ENCODE data around the gene FLNB. TPM values are rescaled to one million over a fixed set of nuclear protein-coding genes. Genes with fewer than 3 reads are reported as not detected.

The FLNB gene
- total RNA-seq, 1 donor = 274 TPM

GRCh38 chr3:58204720-58205119 is 196.5 kb downstream of the FLNB start:
- H4K20me1 ChIP-seq (ENCODE audit: insufficient read depth, low read length) = no peaks in the 10 kb centered on the region
- H3K9me3 ChIP-seq (ENCODE audit: low read depth, low read length) = no peaks in the 10 kb centered on the region
- no peak overlapping the region for H3K27ac ChIP-seq (ENCODE audit: low read depth, low read length)
- H3K4me1 ChIP-seq (ENCODE audit: insufficient read depth, low read length) = peaks cover 10% of the 10 kb centered on the region
- no peak overlapping the region for H3K4me2 ChIP-seq (ENCODE audit: insufficient read depth, low read length)
- no peak for TF ChIP-seq CTCF (IDR thresholded peaks at IDR 0.05; ENCODE audit: extremely low read depth, low read depth, low read length)
- H3K27me3 ChIP-seq (ENCODE audit: insufficient read depth, low read length) = peaks cover under 1% of the 10 kb centered on the region
- H3K4me3 ChIP-seq (ENCODE audit: insufficient read depth, low read length) = no peak overlapping the region
- H3K36me3 ChIP-seq (ENCODE audit: insufficient read depth, low read length) = no peaks in the 10 kb centered on the region
- H3K79me2 ChIP-seq (ENCODE audit: insufficient read depth, low read length) = no peaks in the 10 kb centered on the region
- DNase-seq (ENCODE audit: insufficient read length, low spot score, missing footprints) = peak; percentile 22
- H2AFZ ChIP-seq (ENCODE audit: low read length) = no peak overlapping the region

- Histone ChIP-seq H3K9me3 (ENCODE audit: low read depth, low read length) (no peaks in the 10 kb centered on the region), H3K4me2 (ENCODE audit: insufficient read depth, low read length) (peak overlapping the region; percentile 68), H3K27me3 (ENCODE audit: insufficient read depth, low read length) (peaks cover 12% of the 10 kb centered on the region), H3K4me3 (ENCODE audit: insufficient read depth, low read length) (no peak overlapping the region), H4K20me1 (ENCODE audit: insufficient read depth, low read length) (no peaks in the 10 kb centered on the region), H3K79me2 (ENCODE audit: insufficient read depth, low read length) (no peaks in the 10 kb centered on the region), H3K4me1 (ENCODE audit: insufficient read depth, low read length) (peaks cover 10% of the 10 kb centered on the region), H3K27ac (ENCODE audit: low read depth, low read length) (no peak overlapping the region), H2AFZ (ENCODE audit: low read length) (peak overlapping the region; percentile 28), H3K36me3 (ENCODE audit: insufficient read depth, low read length) (no peaks in the 10 kb centered on the region)
- DNase-seq (ENCODE audit: insufficient read length, low spot score, missing footprints) = no peak
- TF ChIP-seq CTCF (IDR thresholded peaks at IDR 0.05; ENCODE audit: extremely low read depth, low read depth, low read length) = no peak
Measured at GRCh38 chr3:58205981-58206380, 197.8 kb downstream of the FLNB start.

- Histone ChIP-seq H3K27me3 (ENCODE audit: insufficient read depth, low read length) (peaks cover 15% of the 10 kb centered on the region), H2AFZ (ENCODE audit: low read length) (peak overlapping the region; percentile 28), H4K20me1 (ENCODE audit: insufficient read depth, low read length) (no peaks in the 10 kb centered on the region), H3K27ac (ENCODE audit: low read depth, low read length) (no peak overlapping the region), H3K4me3 (ENCODE audit: insufficient read depth, low read length) (no peak overlapping the region), H3K79me2 (ENCODE audit: insufficient read depth, low read length) (no peaks in the 10 kb centered on the region), H3K36me3 (ENCODE audit: insufficient read depth, low read length) (no peaks in the 10 kb centered on the region), H3K4me1 (ENCODE audit: insufficient read depth, low read length) (peaks cover 10% of the 10 kb centered on the region), H3K4me2 (ENCODE audit: insufficient read depth, low read length) (peak overlapping the region; percentile 68), H3K9me3 (ENCODE audit: low read depth, low read length) (no peaks in the 10 kb centered on the region)
- peak; percentile 75 for DNase-seq (ENCODE audit: insufficient read length, low spot score, missing footprints)
- TF ChIP-seq CTCF (IDR thresholded peaks at IDR 0.05; ENCODE audit: extremely low read depth, low read depth, low read length) = no peak
Measured at GRCh38 chr3:58206406-58207011, 198.3 kb downstream of the FLNB start.

GRCh38 chr3:58207954-58208353 is 199.7 kb downstream of the FLNB start:
- no peak for TF ChIP-seq CTCF (IDR thresholded peaks at IDR 0.05; ENCODE audit: extremely low read depth, low read depth, low read length)
- no peaks in the 10 kb centered on the region for H3K79me2 ChIP-seq (ENCODE audit: insufficient read depth, low read length)
- H3K9me3 ChIP-seq (ENCODE audit: low read depth, low read length) = no peaks in the 10 kb centered on the region

More at GRCh38 chr3:58207954-58208353, 199.7 kb downstream of the FLNB start:
- DNase-seq (ENCODE audit: insufficient read length, low spot score, missing footprints) = peak; percentile 65
- Histone ChIP-seq H3K36me3 (ENCODE audit: insufficient read depth, low read length) (no peaks in the 10 kb centered on the region), H3K27ac (ENCODE audit: low read depth, low read length) (no peak overlapping the region), H2AFZ (ENCODE audit: low read length) (no peak overlapping the region), H3K4me3 (ENCODE audit: insufficient read depth, low read length) (no peak overlapping the region), H3K4me2 (ENCODE audit: insufficient read depth, low read length) (no peak overlapping the region), H3K4me1 (ENCODE audit: insufficient read depth, low read length) (peaks cover 10% of the 10 kb centered on the region), H4K20me1 (ENCODE audit: insufficient read depth, low read length) (no peaks in the 10 kb centered on the region), H3K27me3 (ENCODE audit: insufficient read depth, low read length) (peaks cover 25% of the 10 kb centered on the region)
